ENCODE data around the gene PLAAT3.
"Not testable (repeated sequence)": the region's sequence is repeated elsewhere in the genome, so short reads cannot be mapped to it uniquely, and the experiment has no call there.

PLAAT3 gene

GRCh38 chr11:63532117-63532516 lies 82.1 kb downstream of the PLAAT3 start:
- no peak for DNase-seq
- TF ChIP-seq GATA1 (IDR thresholded peaks at IDR 0.05; ENCODE audit: low read depth, low read length) (no peak), POLR2A (IDR thresholded peaks at IDR 0.05; ENCODE audit: low read length) (no peak)

- DNase-seq = not testable (repeated sequence)
Measured at GRCh38 chr11:63531074-63531792, 83.0 kb downstream of the PLAAT3 start.

- TF ChIP-seq GATA1 (IDR thresholded peaks at IDR 0.05; ENCODE audit: low read depth, low read length) (no peak), POLR2A (IDR thresholded peaks at IDR 0.05; ENCODE audit: low read length) (no peak)
- DNase-seq = no peak
Measured at GRCh38 chr11:63530021-63530420, 84.2 kb downstream of the PLAAT3 start.

GRCh38 chr11:63529373-63529772 lies 84.9 kb downstream of the PLAAT3 start:
- not testable (repeated sequence) for DNase-seq

- not testable (repeated sequence) for DNase-seq
Measured at GRCh38 chr11:63528729-63529278, 85.4 kb downstream of the PLAAT3 start.

GRCh38 chr11:63528156-63528555 lies 86.1 kb downstream of the PLAAT3 start:
- DNase-seq = not testable (repeated sequence)

- DNase-seq = no peak
- TF ChIP-seq GATA1 (IDR thresholded peaks at IDR 0.05; ENCODE audit: low read depth, low read length) = no peak
- no peak for TF ChIP-seq POLR2A (IDR thresholded peaks at IDR 0.05; ENCODE audit: low read length)
Measured at GRCh38 chr11:63527667-63528066, 86.6 kb downstream of the PLAAT3 start.

Measured in erythroblast (primary cell).